Astrocyte (in vitro differentiated cells and primary cell): ENCODE results near the gene GPX3. TPM values are rescaled to one million over a fixed set of nuclear protein-coding genes. Genes with fewer than 3 reads are reported as not detected.

Source experiments
- DNase-seq: peaks from one replicate; pipeline ENCODE4 v3.0.0-alpha.2; 2010; ENCODE audit warnings: low read depth
- FAIRE-seq: peaks from 2 replicates; lab custom pipeline; 2011; peaks lifted over from hg19 to GRCh38; lab: Jason Lieb, UNC
- H2AFZ ChIP-seq: 2 replicates; pipeline ENCODE4 v1.6.0; 2012; ENCODE audit warnings: low read depth, low read length, inconsistent platforms
- H3K27ac ChIP-seq: 2 replicates; pipeline ENCODE4 v1.5.1; 2011; ENCODE audit warnings: low read depth, low read length, inconsistent platforms
- H3K27me3 ChIP-seq: 2 replicates; pipeline ENCODE4 v1.6.0; 2011; ENCODE audit warnings: low read length, inconsistent platforms; ENCODE audit not compliant: insufficient read depth
- H3K36me3 ChIP-seq: 2 replicates; pipeline ENCODE4 v1.5.1; 2011; ENCODE audit warnings: low read length, inconsistent platforms; ENCODE audit not compliant: insufficient read depth
- H3K4me1 ChIP-seq: 2 replicates; pipeline ENCODE4 v1.5.1; 2011; ENCODE audit warnings: low read length, inconsistent platforms; ENCODE audit not compliant: insufficient read depth
- H3K4me2 ChIP-seq: 2 replicates; pipeline ENCODE4 v1.6.0; 2012; ENCODE audit warnings: low read length, inconsistent platforms
- H3K4me3 ChIP-seq: 2 replicates; pipeline ENCODE4 v1.5.1; 2011; ENCODE audit warnings: low read depth, mild to moderate bottlenecking, low read length, inconsistent platforms; ENCODE audit not compliant: insufficient read depth
- H3K79me2 ChIP-seq: 2 replicates; pipeline ENCODE4 v1.6.0; 2012; ENCODE audit warnings: mild to moderate bottlenecking, low read length, inconsistent platforms; ENCODE audit not compliant: insufficient read depth
- H3K9ac ChIP-seq: 2 replicates; pipeline ENCODE4 v1.6.0; 2012; ENCODE audit warnings: mild to moderate bottlenecking, low read length, inconsistent platforms
- H3K9me3 ChIP-seq: 2 replicates; pipeline ENCODE4 v1.5.1; 2012; ENCODE audit warnings: low read depth, mild to moderate bottlenecking, low read length, inconsistent platforms; ENCODE audit not compliant: insufficient read depth
- H4K20me1 ChIP-seq: 2 replicates; pipeline ENCODE4 v1.6.0; 2012; ENCODE audit warnings: low read length, inconsistent platforms; ENCODE audit not compliant: insufficient read depth
- H3K27ac Mint-ChIP-seq: one replicate; pipeline ENCODE4 v1.8.0; 2021; ENCODE audit warnings: mild to moderate bottlenecking, mixed read lengths; ENCODE audit not compliant: unreplicated experiment
- H3K27me3 Mint-ChIP-seq: one replicate; pipeline ENCODE4 v1.8.0; 2021; ENCODE audit warnings: low read depth, mixed read lengths; ENCODE audit not compliant: unreplicated experiment
- H3K36me3 Mint-ChIP-seq: one replicate; pipeline ENCODE4 v1.8.0; 2021; ENCODE audit warnings: low read depth, mixed read lengths; ENCODE audit not compliant: unreplicated experiment
- H3K4me1 Mint-ChIP-seq: one replicate; pipeline ENCODE4 v1.8.0; 2021; ENCODE audit warnings: low read depth, mixed read lengths; ENCODE audit not compliant: unreplicated experiment
- H3K4me3 Mint-ChIP-seq: one replicate; pipeline ENCODE4 v1.8.0; 2021; ENCODE audit warnings: mild to moderate bottlenecking, moderate library complexity, mixed read lengths; ENCODE audit not compliant: unreplicated experiment
- H3K9me3 Mint-ChIP-seq: one replicate; pipeline ENCODE4 v1.8.0; 2021; ENCODE audit warnings: mild to moderate bottlenecking, mixed read lengths; ENCODE audit not compliant: unreplicated experiment
- CTCF ChIP-seq: IDR thresholded peaks from 2 replicates; pipeline ENCODE4 v1.5.1; 2011; ENCODE audit warnings: low read depth, mild to moderate bottlenecking, inconsistent platforms, low read length, moderate library complexity; ENCODE audit not compliant: insufficient read depth
- EZH2 ChIP-seq: IDR thresholded peaks from 2 replicates; pipeline ENCODE4 v1.6.1; 2012; ENCODE audit warnings: mild to moderate bottlenecking, low read length, inconsistent platforms; ENCODE audit not compliant: insufficient read depth
- total RNA-seq: library from RNA; stranded (reverse); gene quantifications from 2 replicates; pipeline ENCODE4 v1.2.1, GENCODE V29; 2021

GPX3 gene
- total RNA-seq, 1 donor from 2014 or later = 15.6 TPM

DNA sequence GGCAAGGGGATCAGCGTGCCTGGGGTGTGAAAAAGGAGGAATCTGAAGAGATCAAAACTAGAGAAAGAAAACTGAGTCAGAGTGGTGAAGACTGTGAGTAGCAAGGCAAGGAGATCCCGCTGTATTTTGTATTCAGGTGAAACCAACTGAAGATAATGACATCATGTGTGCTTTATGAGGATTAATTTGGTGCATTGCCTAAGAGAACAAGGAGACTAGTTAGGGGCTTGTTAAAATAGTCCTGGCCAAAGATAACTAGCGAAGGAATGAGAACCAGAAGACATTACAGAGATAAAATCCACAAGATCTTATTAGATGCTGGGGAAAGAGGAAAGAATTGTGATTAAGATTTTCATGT lies 16.9 kb upstream of the GPX3 start:
- H3K9ac ChIP-seq = no peak overlapping the region
- Mint-ChIP-seq H3K36me3 (no peaks in the 10 kb centered on the region), H3K4me3 (no peak overlapping the region), H3K4me1 (no peaks in the 10 kb centered on the region), H3K9me3 (no peaks in the 10 kb centered on the region), H3K27ac (no peak overlapping the region), H3K27me3 (peaks cover 20% of the 10 kb centered on the region)
- no peaks in the 10 kb centered on the region for H3K4me1 ChIP-seq
- H3K36me3 ChIP-seq = no peaks in the 10 kb centered on the region
- H3K9me3 ChIP-seq = no peaks in the 10 kb centered on the region
- FAIRE-seq = no peak
- H2AFZ ChIP-seq = no peak overlapping the region
- H3K4me3 ChIP-seq = no peak overlapping the region
- H4K20me1 ChIP-seq = no peaks in the 10 kb centered on the region
- H3K79me2 ChIP-seq = no peaks in the 10 kb centered on the region
- no peak for DNase-seq
- no peak overlapping the region for H3K4me2 ChIP-seq
- no peak for TF ChIP-seq CTCF
- no peak for TF ChIP-seq EZH2
- H3K27ac ChIP-seq = no peak overlapping the region
- no peaks in the 10 kb centered on the region for H3K27me3 ChIP-seq

GRCh38 chr5:151004499-151004898 lies 15.9 kb upstream of the GPX3 start:
- no peak for FAIRE-seq
- no peaks in the 10 kb centered on the region for H3K79me2 ChIP-seq

More at GRCh38 chr5:151004499-151004898, 15.9 kb upstream of the GPX3 start:
- peaks cover 5% of the 10 kb centered on the region for H3K27me3 ChIP-seq
- H3K9ac ChIP-seq = no peak overlapping the region
- no peaks in the 10 kb centered on the region for H3K9me3 Mint-ChIP-seq
- H3K4me3 Mint-ChIP-seq = no peak overlapping the region
- no peaks in the 10 kb centered on the region for H3K4me1 Mint-ChIP-seq
- TF ChIP-seq CTCF (no peak), EZH2 (no peak)
- no peak overlapping the region for H3K27ac ChIP-seq
- no peak overlapping the region for H3K27ac Mint-ChIP-seq
- no peaks in the 10 kb centered on the region for H3K9me3 ChIP-seq
- H3K4me3 ChIP-seq = no peak overlapping the region
- H3K4me1 ChIP-seq = no peaks in the 10 kb centered on the region
- H3K36me3 ChIP-seq = no peaks in the 10 kb centered on the region
- DNase-seq = no peak
- no peak overlapping the region for H3K4me2 ChIP-seq
- H2AFZ ChIP-seq = no peak overlapping the region
- H4K20me1 ChIP-seq = no peaks in the 10 kb centered on the region
- peaks cover 23% of the 10 kb centered on the region for H3K27me3 Mint-ChIP-seq
- no peaks in the 10 kb centered on the region for H3K36me3 Mint-ChIP-seq
